Kidney epithelial cell (primary cell): ENCODE data around the gene SLC7A5. TPM values are rescaled to one million over a fixed set of nuclear protein-coding genes. Genes with fewer than 3 reads are reported as not detected.

Experiments used
- DNase-seq: peaks from one replicate; pipeline ENCODE4 v3.0.0-alpha.2; 2010; ENCODE audit warnings: low read depth
- H3K27me3 ChIP-seq: 2 replicates; pipeline ENCODE4 v1.6.0; 2011; ENCODE audit warnings: low read length; ENCODE audit not compliant: control insufficient read depth, insufficient read depth
- H3K36me3 ChIP-seq: 2 replicates; pipeline ENCODE4 v1.5.1; 2011; ENCODE audit warnings: low read length; ENCODE audit not compliant: control insufficient read depth, insufficient read depth
- H3K4me3 ChIP-seq: 2 replicates; pipeline ENCODE4 v1.5.1; 2011; ENCODE audit warnings: low read depth, mild to moderate bottlenecking, control low read depth, low read length
- total RNA-seq: library from RNA; depleted of rRNA; stranded (reverse); fragments of >200 nt; gene quantifications from 2 replicates; pipeline ENCODE4 v1.2.3, GENCODE V29; 2015
- TF ChIP-seq, protein P1 (sequence below): IDR thresholded peaks from 2 replicates; pipeline ENCODE4 v1.5.1; 2011; ENCODE audit warnings: mild to moderate bottlenecking, moderate library complexity, low read length, control low read depth, inconsistent platforms; ENCODE audit not compliant: insufficient read depth, poor library complexity, severe bottlenecking

Gene SLC7A5
- total RNA-seq, 1 donor from 2014 or later = 308 TPM

- TF ChIP-seq, protein P1, sequence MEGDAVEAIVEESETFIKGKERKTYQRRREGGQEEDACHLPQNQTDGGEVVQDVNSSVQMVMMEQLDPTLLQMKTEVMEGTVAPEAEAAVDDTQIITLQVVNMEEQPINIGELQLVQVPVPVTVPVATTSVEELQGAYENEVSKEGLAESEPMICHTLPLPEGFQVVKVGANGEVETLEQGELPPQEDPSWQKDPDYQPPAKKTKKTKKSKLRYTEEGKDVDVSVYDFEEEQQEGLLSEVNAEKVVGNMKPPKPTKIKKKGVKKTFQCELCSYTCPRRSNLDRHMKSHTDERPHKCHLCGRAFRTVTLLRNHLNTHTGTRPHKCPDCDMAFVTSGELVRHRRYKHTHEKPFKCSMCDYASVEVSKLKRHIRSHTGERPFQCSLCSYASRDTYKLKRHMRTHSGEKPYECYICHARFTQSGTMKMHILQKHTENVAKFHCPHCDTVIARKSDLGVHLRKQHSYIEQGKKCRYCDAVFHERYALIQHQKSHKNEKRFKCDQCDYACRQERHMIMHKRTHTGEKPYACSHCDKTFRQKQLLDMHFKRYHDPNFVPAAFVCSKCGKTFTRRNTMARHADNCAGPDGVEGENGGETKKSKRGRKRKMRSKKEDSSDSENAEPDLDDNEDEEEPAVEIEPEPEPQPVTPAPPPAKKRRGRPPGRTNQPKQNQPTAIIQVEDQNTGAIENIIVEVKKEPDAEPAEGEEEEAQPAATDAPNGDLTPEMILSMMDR = no peak
Observed at GRCh38 chr16:87824991-87825841, 44.1 kb downstream of the SLC7A5 start.

DNA sequence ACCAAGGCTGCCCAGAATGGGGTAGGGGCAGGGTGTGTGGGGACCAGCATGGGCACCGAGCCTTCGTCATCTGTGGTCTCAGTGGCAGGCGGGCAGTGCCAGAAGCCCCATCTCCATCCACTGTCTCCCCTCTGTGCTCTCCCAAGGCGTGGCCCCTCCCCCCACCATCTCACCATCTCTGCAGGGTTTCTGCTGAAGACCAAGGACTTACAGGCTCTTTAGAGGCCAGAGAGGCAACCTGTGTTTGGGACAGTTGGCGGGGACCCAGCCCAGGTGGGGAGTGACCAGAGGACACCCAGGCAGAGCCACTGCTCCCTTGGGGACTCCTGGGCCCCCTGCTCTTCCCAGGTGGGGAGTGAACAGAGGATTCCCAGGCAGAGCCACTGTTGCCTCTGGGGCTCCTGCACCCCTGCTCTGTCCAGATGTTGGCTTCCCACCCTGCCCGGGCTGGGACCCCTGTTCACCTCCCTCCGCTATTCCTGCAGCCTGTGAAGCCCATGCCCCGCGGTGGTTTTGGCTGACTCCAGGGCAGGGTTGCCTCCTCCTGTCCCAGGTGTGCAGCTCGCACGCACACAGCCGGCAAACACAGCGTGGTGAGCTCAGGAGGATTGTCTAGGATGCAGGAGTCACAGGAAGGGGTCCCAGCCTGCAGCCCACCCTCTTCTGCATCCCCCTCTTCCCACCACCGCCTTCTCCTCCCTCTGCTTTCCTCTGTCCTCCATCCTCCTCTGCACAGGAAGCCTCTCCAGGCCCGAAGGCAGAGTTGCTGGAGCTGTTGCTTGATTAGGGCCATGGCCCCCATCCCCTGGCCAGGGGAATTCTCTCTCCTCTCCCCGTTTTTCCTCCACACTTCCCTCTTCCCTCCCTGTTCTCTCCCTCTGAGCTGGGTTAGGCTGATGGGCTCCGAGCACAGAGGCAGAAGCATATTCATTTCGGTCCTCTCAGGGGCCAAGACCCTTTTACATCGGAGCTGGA lies 45.0 kb downstream of the SLC7A5 start:
- Histone ChIP-seq H3K36me3 (no peaks in the 10 kb centered on the region), H3K27me3 (peaks cover 28% of the 10 kb centered on the region), H3K4me3 (no peak overlapping the region)
- TF ChIP-seq, protein P1 = no peak
- no peak for DNase-seq

More at GRCh38 chr16:87824991-87825841, 44.1 kb downstream of the SLC7A5 start:
- no peak for DNase-seq
- Histone ChIP-seq H3K36me3 (no peaks in the 10 kb centered on the region), H3K27me3 (peaks cover 28% of the 10 kb centered on the region), H3K4me3 (no peak overlapping the region)

DNA sequence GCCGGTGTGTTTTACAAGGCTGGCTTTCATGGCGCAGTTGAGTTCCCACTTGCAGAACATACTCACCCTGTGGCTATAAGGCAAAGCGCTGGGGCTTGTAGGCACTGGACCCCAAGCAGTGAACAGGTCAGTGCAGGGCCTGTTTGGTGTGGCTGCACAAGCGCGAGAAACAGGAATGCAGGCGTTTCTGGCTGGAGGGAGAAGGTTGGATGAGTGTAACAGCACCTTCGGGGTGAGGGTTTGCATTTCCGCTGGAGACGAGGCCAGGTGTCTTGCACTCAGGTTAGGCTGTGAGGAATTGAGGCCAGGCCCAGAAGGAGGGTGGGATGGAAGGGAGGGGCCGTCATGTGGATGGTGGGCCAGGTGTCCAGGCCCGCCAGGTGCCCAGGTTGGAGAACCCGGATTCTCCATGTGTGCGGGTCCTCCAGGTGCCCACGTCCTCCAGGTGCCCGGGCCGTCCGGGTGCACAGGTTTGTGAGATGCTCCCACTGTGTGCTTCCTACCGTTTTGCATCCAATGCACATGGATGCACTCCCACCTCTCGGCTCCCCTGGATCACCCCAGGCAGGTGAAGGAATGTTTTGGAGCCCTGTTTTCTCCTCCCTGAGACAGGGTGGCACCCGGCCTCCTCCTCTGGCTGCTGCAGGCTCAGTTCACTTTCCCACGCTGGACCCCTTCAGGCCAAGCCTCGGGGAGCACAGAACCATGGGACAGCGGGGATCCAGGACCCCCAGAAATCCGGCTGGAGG lies 46.0 kb downstream of the SLC7A5 start:
- Histone ChIP-seq H3K27me3 (peaks cover 28% of the 10 kb centered on the region), H3K4me3 (no peak overlapping the region), H3K36me3 (no peaks in the 10 kb centered on the region)
- TF ChIP-seq, protein P1 = no peak
- no peak for DNase-seq

DNA sequence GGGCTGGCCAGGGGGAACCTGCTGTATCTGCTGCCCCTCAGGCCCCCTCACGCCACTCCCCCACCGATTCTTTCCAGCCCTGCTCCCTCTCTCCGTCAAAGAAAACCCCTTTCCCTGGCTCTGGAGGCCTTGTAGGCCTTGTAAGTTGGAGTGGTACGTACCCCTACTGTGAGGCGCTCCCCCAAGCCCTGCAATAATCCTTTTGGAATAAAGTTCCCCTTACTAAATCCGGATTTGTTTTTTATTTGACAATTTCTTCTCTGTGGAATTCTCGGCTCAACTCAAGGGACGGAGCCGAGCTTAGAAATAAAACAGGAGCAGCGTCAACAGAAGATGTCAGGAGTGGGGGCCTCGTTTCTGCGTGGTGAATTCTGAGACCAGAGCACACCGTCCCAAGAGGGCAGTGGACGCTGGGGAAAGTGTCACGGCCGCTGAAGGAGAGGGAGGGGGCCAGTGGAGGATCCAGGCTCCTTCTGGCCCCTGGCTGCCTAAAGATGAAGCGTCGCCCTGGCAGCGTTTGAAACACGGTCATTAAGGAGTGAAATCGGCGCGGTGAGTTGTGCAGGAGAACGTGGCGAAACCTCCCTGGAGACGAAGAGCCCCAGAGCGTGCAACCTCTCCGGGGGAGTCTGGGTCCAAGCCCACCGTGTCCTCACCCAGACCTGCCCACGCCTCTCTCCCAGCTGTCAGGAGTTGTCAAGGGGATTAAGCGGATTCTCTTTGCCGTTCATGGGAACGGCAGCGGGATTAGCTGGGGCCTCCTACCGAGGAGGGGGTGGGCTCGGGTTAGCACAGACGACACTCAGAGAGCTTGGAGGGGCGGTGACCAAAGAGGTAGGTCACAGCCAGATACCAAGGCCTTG lies 47.0 kb downstream of the SLC7A5 start:
- Histone ChIP-seq H3K36me3 (no peaks in the 10 kb centered on the region), H3K27me3 (peaks cover 28% of the 10 kb centered on the region), H3K4me3 (no peak overlapping the region)
- TF ChIP-seq, protein P1 = no peak
- no peak for DNase-seq
